ENCODE data around the gene LCN2. TPM values are rescaled to one million over a fixed set of nuclear protein-coding genes. Genes with fewer than 3 reads are reported as not detected.

LCN2 gene
- total and polyA plus RNA-seq, 9 of the 15 experiments (the other 6 are each of a cell fraction or from before 2014, with no cell fraction given), result 0.10 to 1.2 (median 0.44) TPM; not detected in 1

DNA sequence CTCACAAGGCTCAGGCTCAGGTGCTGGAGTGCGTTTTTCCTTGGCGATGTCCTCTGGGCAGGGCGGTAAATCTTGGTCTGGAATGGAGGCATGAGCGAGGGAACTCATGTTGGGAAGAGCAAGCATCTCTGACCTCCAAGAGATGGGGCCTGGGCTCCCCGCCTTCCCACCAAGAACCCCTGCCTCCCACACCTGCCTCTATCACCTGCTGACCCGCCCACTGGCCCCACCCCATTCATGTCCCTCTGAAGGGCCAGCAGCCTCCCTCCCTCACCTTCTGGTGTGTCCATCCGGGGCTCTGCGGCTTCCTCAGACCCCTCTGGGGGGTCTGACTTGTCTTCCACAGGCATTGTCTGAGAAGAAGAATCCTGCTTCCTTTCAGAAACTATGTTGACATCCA is 31.2 kb downstream of the LCN2 start:
- Histone ChIP-seq H3K27me3 (ENCODE audit: control insufficient read depth in 2 of 2, insufficient read depth in 2 of 2, low read length in 2 of 2) (no peaks in the 10 kb centered on the region), H4K20me1 (replicated peaks; ENCODE audit: control insufficient read depth, insufficient read depth, low read length) (peaks cover 3% of the 10 kb centered on the region; the same call in 1 of the 2 replicates), H3K79me2 (ENCODE audit: control insufficient read depth, insufficient read depth, low read length) (no peaks in the 10 kb centered on the region), H2AFZ (ENCODE audit: low read depth, low read length) (no peak overlapping the region), H3K9me1 (ENCODE audit: control insufficient read depth, insufficient read depth, low read length) (no peaks in the 10 kb centered on the region), H3K4me3 (no peak overlapping the region), H3K9me3 (replicated peaks; ENCODE audit: control insufficient read depth, insufficient read depth, low read depth, low read length) (no peaks in the 10 kb centered on the region), H3K4me2 (ENCODE audit: insufficient read depth, low read length) (no peak overlapping the region), H3K27ac (ENCODE audit: extremely low read depth, low read depth, low read length) (no peak overlapping the region), H3K9ac (ENCODE audit: insufficient read depth in 1 of 2, low read depth in 2 of 2, low read length in 2 of 2) (peak overlapping the region in 1 of 2 experiments; percentile 1; a peak in 1 of 4 replicates), H3K4me1 (replicated peaks in 1 of 2; ENCODE audit: control insufficient read depth in 2 of 2, insufficient read depth in 2 of 2, low read length in 2 of 2) (peaks cover 0 to 28% of the 10 kb centered on the region in 2 experiments; a peak in 2 of 5 replicates), H3K36me3 (ENCODE audit: control insufficient read depth, insufficient read depth, low read length) (peaks cover 86% of the 10 kb centered on the region)
- ChIA-PET CTCF (ENCODE audit: low intra/inter-chr PET ratio) (interaction anchor here (1.6 kb wide), 1 partner anchor 1603 kb away, joined by 3 read pairs; no protein-coding TSS in a partner anchor), POLR2A (interaction anchor here (0.8 to 12.6 kb wide), 3 partner anchors 10 to 16 kb away, joined by 4 to 155 read pairs (median 78); partner anchors contain the start of genes BBLN and CIZ1)
- ATAC-seq (no peak), DNase-seq (ENCODE audit: extremely low read depth in 1 of 4, low spot score in 3 of 4) (no peak), FAIRE-seq (no peak)
- TF ChIP-seq CEBPG (CRISPR knock-in tag; IDR thresholded peaks at IDR 0.05), result 0 out of 2 replicates have a peak, but pooled peaks have one; percentile 4
- no peak for TF ChIP-seq CEBPG (tag; conservative IDR thresholded peaks at IDR 0.05 in 1 of 2, IDR thresholded peaks at IDR 0.05 in 1 of 2)
- TF ChIP-seq, protein P1, sequence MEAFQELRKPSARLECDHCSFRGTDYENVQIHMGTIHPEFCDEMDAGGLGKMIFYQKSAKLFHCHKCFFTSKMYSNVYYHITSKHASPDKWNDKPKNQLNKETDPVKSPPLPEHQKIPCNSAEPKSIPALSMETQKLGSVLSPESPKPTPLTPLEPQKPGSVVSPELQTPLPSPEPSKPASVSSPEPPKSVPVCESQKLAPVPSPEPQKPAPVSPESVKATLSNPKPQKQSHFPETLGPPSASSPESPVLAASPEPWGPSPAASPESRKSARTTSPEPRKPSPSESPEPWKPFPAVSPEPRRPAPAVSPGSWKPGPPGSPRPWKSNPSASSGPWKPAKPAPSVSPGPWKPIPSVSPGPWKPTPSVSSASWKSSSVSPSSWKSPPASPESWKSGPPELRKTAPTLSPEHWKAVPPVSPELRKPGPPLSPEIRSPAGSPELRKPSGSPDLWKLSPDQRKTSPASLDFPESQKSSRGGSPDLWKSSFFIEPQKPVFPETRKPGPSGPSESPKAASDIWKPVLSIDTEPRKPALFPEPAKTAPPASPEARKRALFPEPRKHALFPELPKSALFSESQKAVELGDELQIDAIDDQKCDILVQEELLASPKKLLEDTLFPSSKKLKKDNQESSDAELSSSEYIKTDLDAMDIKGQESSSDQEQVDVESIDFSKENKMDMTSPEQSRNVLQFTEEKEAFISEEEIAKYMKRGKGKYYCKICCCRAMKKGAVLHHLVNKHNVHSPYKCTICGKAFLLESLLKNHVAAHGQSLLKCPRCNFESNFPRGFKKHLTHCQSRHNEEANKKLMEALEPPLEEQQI (IDR thresholded peaks at IDR 0.05), result no peak
- peak; percentile 38; the same call in 1 of the 2 replicates for TF ChIP-seq POLR2G (IDR thresholded peaks at IDR 0.05; ENCODE audit: low read depth, low read length)
- peak; percentile 44 for TF ChIP-seq RBFOX2 (IDR thresholded peaks at IDR 0.05; ENCODE audit: low read depth, low read length)
- TF ChIP-seq, protein P2, sequence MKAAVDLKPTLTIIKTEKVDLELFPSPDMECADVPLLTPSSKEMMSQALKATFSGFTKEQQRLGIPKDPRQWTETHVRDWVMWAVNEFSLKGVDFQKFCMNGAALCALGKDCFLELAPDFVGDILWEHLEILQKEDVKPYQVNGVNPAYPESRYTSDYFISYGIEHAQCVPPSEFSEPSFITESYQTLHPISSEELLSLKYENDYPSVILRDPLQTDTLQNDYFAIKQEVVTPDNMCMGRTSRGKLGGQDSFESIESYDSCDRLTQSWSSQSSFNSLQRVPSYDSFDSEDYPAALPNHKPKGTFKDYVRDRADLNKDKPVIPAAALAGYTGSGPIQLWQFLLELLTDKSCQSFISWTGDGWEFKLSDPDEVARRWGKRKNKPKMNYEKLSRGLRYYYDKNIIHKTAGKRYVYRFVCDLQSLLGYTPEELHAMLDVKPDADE (conservative IDR thresholded peaks at IDR 0.05; ENCODE audit: control insufficient read depth, low read depth, low read length), result 0 out of 2 replicates have a peak, but pooled peaks have one; percentile 25
- intact Hi-C loops (cut with micrococcal nuclease) (loop anchor here (2.0 kb wide), 1 partner anchor 160 kb away; the partner anchor contains the start of gene SLC27A4), in situ Hi-C loops (cut with MboI) (no loop called here)
- over 99% methylated on average over 8 of the region's 8 CpGs for WGBS (ENCODE audit: insufficient coverage, low coverage, missing lambda C conversion rate)
- no TSS peak for BruUV-seq (replicated peaks)
